ENCODE results near the gene CDH4. TPM values are rescaled to one million over a fixed set of nuclear protein-coding genes. Genes with fewer than 3 reads are reported as not detected.

Gene CDH4
- total RNA-seq, 1 experiment from 2014 or later, result 25.0 TPM

GRCh38 chr20:61667056-61667792 is 415.2 kb downstream of the CDH4 start:
- H3K36me3 Mint-ChIP-seq (ENCODE audit: insufficient read depth, unreplicated experiment), result no peaks in the 10 kb centered on the region
- H3K4me1 Mint-ChIP-seq (ENCODE audit: insufficient read depth, unreplicated experiment), result no peaks in the 10 kb centered on the region
- no peak overlapping the region for H3K27ac Mint-ChIP-seq (ENCODE audit: low read depth, unreplicated experiment)
- H3K9me3 Mint-ChIP-seq (ENCODE audit: unreplicated experiment), result peaks cover 16% of the 10 kb centered on the region
- ChIA-PET POLR2A (no interaction called here), CTCF (no interaction called here)
- intact Hi-C loops (cut with micrococcal nuclease), result no loop called here
- no TSS peak for BruUV-seq (replicated peaks)
- H3K27me3 Mint-ChIP-seq (ENCODE audit: insufficient read depth, unreplicated experiment), result no peaks in the 10 kb centered on the region
- TF ChIP-seq CTCF (IDR thresholded peaks at IDR 0.05; ENCODE audit: unreplicated experiment), result no peak
- no peak for DNase-seq (ENCODE audit: unreplicated experiment)
- H3K4me3 Mint-ChIP-seq (ENCODE audit: unreplicated experiment), result no peak overlapping the region

GRCh38 chr20:61668065-61668650 is 416.1 kb downstream of the CDH4 start:
- no peaks in the 10 kb centered on the region for H3K4me1 Mint-ChIP-seq (ENCODE audit: insufficient read depth, unreplicated experiment)
- H3K27me3 Mint-ChIP-seq (ENCODE audit: insufficient read depth, unreplicated experiment), result no peaks in the 10 kb centered on the region
- ChIA-PET CTCF (interaction anchor here (0.6 kb wide), 1 partner anchor 66 kb away, joined by 3 read pairs; no protein-coding TSS in a partner anchor), POLR2A (no interaction called here)
- intact Hi-C loops (cut with micrococcal nuclease), result no loop called here
- no peak for TF ChIP-seq CTCF (IDR thresholded peaks at IDR 0.05; ENCODE audit: unreplicated experiment)
- no peaks in the 10 kb centered on the region for H3K36me3 Mint-ChIP-seq (ENCODE audit: insufficient read depth, unreplicated experiment)
- no peak overlapping the region for H3K27ac Mint-ChIP-seq (ENCODE audit: low read depth, unreplicated experiment)
- no peak for DNase-seq (ENCODE audit: unreplicated experiment)
- H3K4me3 Mint-ChIP-seq (ENCODE audit: unreplicated experiment), result no peak overlapping the region
- H3K9me3 Mint-ChIP-seq (ENCODE audit: unreplicated experiment), result peaks cover 16% of the 10 kb centered on the region
- BruUV-seq (replicated peaks), result no TSS peak

DNA sequence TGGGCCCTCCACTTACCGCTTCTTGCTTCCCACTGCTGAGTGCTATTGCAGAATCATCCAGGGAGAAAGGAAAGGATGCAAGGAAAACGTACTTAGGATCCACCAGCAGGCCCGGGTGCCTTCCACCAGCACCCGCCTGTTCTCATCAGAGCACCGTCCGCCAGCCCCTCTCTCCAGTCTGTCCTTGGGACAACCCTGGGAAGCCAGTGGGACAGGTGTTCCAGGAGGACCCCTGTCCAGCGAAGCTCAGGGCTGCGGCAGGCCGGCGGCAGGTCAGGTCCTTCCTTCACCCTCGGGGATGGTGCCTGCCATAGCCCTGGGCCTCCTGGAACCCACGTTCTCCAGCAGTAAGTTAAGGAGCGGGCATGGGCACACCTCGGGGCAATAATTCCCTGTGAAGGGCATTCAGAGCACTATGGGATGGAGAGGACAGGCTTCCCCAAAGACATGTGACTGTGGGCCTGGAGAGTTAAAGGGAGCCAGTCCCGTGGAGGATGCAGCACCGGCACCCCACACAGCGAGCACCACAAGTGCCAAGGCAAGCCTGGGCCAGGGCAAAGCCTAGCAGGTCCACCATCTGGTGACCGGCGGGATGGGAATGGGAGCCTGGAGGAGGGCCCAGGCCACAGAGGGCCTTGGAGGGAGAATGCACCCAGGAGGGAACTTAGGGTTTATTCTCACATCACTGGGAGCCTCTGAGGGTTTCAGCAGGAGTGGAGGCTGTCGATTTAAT is 416.9 kb downstream of the CDH4 start:
- ChIA-PET CTCF (no interaction called here), POLR2A (no interaction called here)
- no peak for DNase-seq (ENCODE audit: unreplicated experiment)
- no peak overlapping the region for H3K27ac Mint-ChIP-seq (ENCODE audit: low read depth, unreplicated experiment)
- intact Hi-C loops (cut with micrococcal nuclease), result no loop called here
- BruUV-seq (replicated peaks), result no TSS peak
- no peak overlapping the region for H3K4me3 Mint-ChIP-seq (ENCODE audit: unreplicated experiment)
- peaks cover 16% of the 10 kb centered on the region for H3K9me3 Mint-ChIP-seq (ENCODE audit: unreplicated experiment)
- no peak for TF ChIP-seq CTCF (IDR thresholded peaks at IDR 0.05; ENCODE audit: unreplicated experiment)
- H3K36me3 Mint-ChIP-seq (ENCODE audit: insufficient read depth, unreplicated experiment), result no peaks in the 10 kb centered on the region
- no peaks in the 10 kb centered on the region for H3K4me1 Mint-ChIP-seq (ENCODE audit: insufficient read depth, unreplicated experiment)
- H3K27me3 Mint-ChIP-seq (ENCODE audit: insufficient read depth, unreplicated experiment), result no peaks in the 10 kb centered on the region

GRCh38 chr20:61670274-61670673 is 418.2 kb downstream of the CDH4 start:
- Mint-ChIP-seq H3K36me3 (ENCODE audit: insufficient read depth, unreplicated experiment) (no peaks in the 10 kb centered on the region), H3K27ac (ENCODE audit: low read depth, unreplicated experiment) (no peak overlapping the region), H3K27me3 (ENCODE audit: insufficient read depth, unreplicated experiment) (no peaks in the 10 kb centered on the region), H3K9me3 (ENCODE audit: unreplicated experiment) (peaks cover 16% of the 10 kb centered on the region), H3K4me1 (ENCODE audit: insufficient read depth, unreplicated experiment) (no peaks in the 10 kb centered on the region), H3K4me3 (ENCODE audit: unreplicated experiment) (no peak overlapping the region)
- TF ChIP-seq CTCF (IDR thresholded peaks at IDR 0.05; ENCODE audit: unreplicated experiment), result no peak
- CTCF ChIA-PET, result interaction anchor here (0.6 kb wide), 1 partner anchor 226 kb away, joined by 3 read pairs; no protein-coding TSS in a partner anchor
- no peak for DNase-seq (ENCODE audit: unreplicated experiment)
- no TSS peak for BruUV-seq (replicated peaks)
- intact Hi-C loops (cut with micrococcal nuclease), result no loop called here
- POLR2A ChIA-PET, result no interaction called here

All from MCF 10A (cell line).